Central memory CD8-positive, alpha-beta T cell (primary cell): ENCODE data around the gene STX2.

Experiments used
- ATAC-seq: fragments of 150-1000 bp; cut with Tn5 transposase; replicated peaks from 2 replicates; pipeline ENCODE4 v1.10.0; 2022; ENCODE audit warnings: mild to moderate bottlenecking, moderate FRiP score, moderate number of reproducible peaks; ENCODE audit not compliant: poor library complexity, severe bottlenecking; ENCODE audit errors: extremely low read depth
- DNase-seq, 2 donors: peaks; one replicate each; pipeline ENCODE4 v3.0.0; 2021; ENCODE audit warnings: low spot score in 2 of 2
- H3K27ac Mint-ChIP-seq: one replicate; pipeline ENCODE4 v1.8.0; 2022; ENCODE audit warnings: low read depth, mild to moderate bottlenecking, moderate library complexity, mixed read lengths
- H3K27me3 Mint-ChIP-seq: one replicate; pipeline ENCODE4 v1.8.0; 2022; ENCODE audit warnings: mixed read lengths
- H3K36me3 Mint-ChIP-seq: one replicate; pipeline ENCODE4 v1.8.0; 2022; ENCODE audit warnings: mild to moderate bottlenecking, moderate library complexity, mixed read lengths; ENCODE audit not compliant: insufficient read depth
- H3K4me1 Mint-ChIP-seq: one replicate; pipeline ENCODE4 v1.8.0; 2022; ENCODE audit warnings: mixed read lengths
- H3K4me3 Mint-ChIP-seq: one replicate; pipeline ENCODE4 v1.8.0; 2022; ENCODE audit warnings: mild to moderate bottlenecking, moderate library complexity, mixed read lengths
- H3K9me3 Mint-ChIP-seq: one replicate; pipeline ENCODE4 v1.8.0; 2022; ENCODE audit warnings: mixed read lengths

The STX2 gene

GRCh38 chr12:130780880-130781575 lies 58.0 kb downstream of the STX2 start:
- no peak overlapping the region for H3K4me3 Mint-ChIP-seq
- H3K4me1 Mint-ChIP-seq: peaks cover 6% of the 10 kb centered on the region
- H3K36me3 Mint-ChIP-seq: peaks cover 3% of the 10 kb centered on the region
- ATAC-seq (no peak), DNase-seq (no peak)
- H3K9me3 Mint-ChIP-seq: no peaks in the 10 kb centered on the region
- H3K27ac Mint-ChIP-seq: no peak overlapping the region
- peaks cover 20% of the 10 kb centered on the region for H3K27me3 Mint-ChIP-seq

- H3K9me3 Mint-ChIP-seq: no peaks in the 10 kb centered on the region
- peaks cover 6% of the 10 kb centered on the region for H3K4me1 Mint-ChIP-seq
- no peak for DNase-seq
Measured at GRCh38 chr12:130780325-130780724, 58.7 kb downstream of the STX2 start.

GRCh38 chr12:130778776-130779175 lies 60.3 kb downstream of the STX2 start:
- H3K27me3 Mint-ChIP-seq: peaks cover 29% of the 10 kb centered on the region

More at GRCh38 chr12:130780325-130780724, 58.7 kb downstream of the STX2 start:
- no peak overlapping the region for H3K27ac Mint-ChIP-seq
- ATAC-seq: no peak
- no peak overlapping the region for H3K4me3 Mint-ChIP-seq
- H3K36me3 Mint-ChIP-seq: peaks cover 3% of the 10 kb centered on the region
- peaks cover 27% of the 10 kb centered on the region for H3K27me3 Mint-ChIP-seq

GRCh38 chr12:130776857-130777339 lies 62.2 kb downstream of the STX2 start:
- peak overlapping the region; percentile 58 for H3K4me3 Mint-ChIP-seq
- H3K27ac Mint-ChIP-seq: peak overlapping the region; percentile 26

More at GRCh38 chr12:130778776-130779175, 60.3 kb downstream of the STX2 start:
- Mint-ChIP-seq H3K9me3 (no peaks in the 10 kb centered on the region), H3K36me3 (no peaks in the 10 kb centered on the region), H3K27ac (no peak overlapping the region), H3K4me3 (no peak overlapping the region), H3K4me1 (peaks cover 6% of the 10 kb centered on the region)
- DNase-seq: no peak
- no peak for ATAC-seq

GRCh38 chr12:130775953-130776856 lies 62.8 kb downstream of the STX2 start:
- DNase-seq (no peak), ATAC-seq (peak; percentile 60)
- Mint-ChIP-seq H3K4me1 (peaks cover 6% of the 10 kb centered on the region), H3K27ac (peak overlapping the region; percentile 26), H3K36me3 (no peaks in the 10 kb centered on the region), H3K9me3 (no peaks in the 10 kb centered on the region), H3K27me3 (peaks cover 41% of the 10 kb centered on the region), H3K4me3 (peak overlapping the region; percentile 58)

More at GRCh38 chr12:130776857-130777339, 62.2 kb downstream of the STX2 start:
- Mint-ChIP-seq H3K27me3 (peaks cover 36% of the 10 kb centered on the region), H3K9me3 (no peaks in the 10 kb centered on the region), H3K36me3 (no peaks in the 10 kb centered on the region), H3K4me1 (peaks cover 6% of the 10 kb centered on the region)
- ATAC-seq (no peak), DNase-seq (no peak)

- DNase-seq (no peak), ATAC-seq (no peak)
- Mint-ChIP-seq H3K36me3 (no peaks in the 10 kb centered on the region), H3K27me3 (peaks cover 15% of the 10 kb centered on the region), H3K27ac (no peak overlapping the region), H3K9me3 (no peaks in the 10 kb centered on the region), H3K4me3 (no peak overlapping the region), H3K4me1 (no peaks in the 10 kb centered on the region)
Measured at GRCh38 chr12:130770413-130771028, 68.5 kb downstream of the STX2 start.

GRCh38 chr12:130768120-130768519 lies 70.9 kb downstream of the STX2 start:
- Mint-ChIP-seq H3K27ac (no peak overlapping the region), H3K9me3 (no peaks in the 10 kb centered on the region), H3K36me3 (no peaks in the 10 kb centered on the region), H3K4me3 (no peak overlapping the region), H3K27me3 (peaks cover 12% of the 10 kb centered on the region), H3K4me1 (no peaks in the 10 kb centered on the region)
- ATAC-seq (no peak), DNase-seq (no peak)

GRCh38 chr12:130766470-130766869 lies 72.6 kb downstream of the STX2 start:
- Mint-ChIP-seq H3K27ac (no peak overlapping the region), H3K4me3 (no peak overlapping the region), H3K36me3 (peaks cover 1% of the 10 kb centered on the region), H3K9me3 (no peaks in the 10 kb centered on the region), H3K4me1 (no peaks in the 10 kb centered on the region), H3K27me3 (peaks cover under 1% of the 10 kb centered on the region)
- DNase-seq: no peak
- no peak for ATAC-seq

GRCh38 chr12:130765186-130765659 lies 73.8 kb downstream of the STX2 start:
- Mint-ChIP-seq H3K36me3 (peaks cover 1% of the 10 kb centered on the region), H3K27me3 (no peaks in the 10 kb centered on the region), H3K4me3 (no peak overlapping the region), H3K9me3 (no peaks in the 10 kb centered on the region), H3K27ac (no peak overlapping the region), H3K4me1 (no peaks in the 10 kb centered on the region)
- ATAC-seq: no peak
- no peak for DNase-seq

- Mint-ChIP-seq H3K27ac (no peak overlapping the region), H3K4me3 (no peak overlapping the region), H3K9me3 (no peaks in the 10 kb centered on the region), H3K4me1 (no peaks in the 10 kb centered on the region), H3K27me3 (no peaks in the 10 kb centered on the region), H3K36me3 (peaks cover 1% of the 10 kb centered on the region)
- ATAC-seq: no peak
- no peak for DNase-seq
Measured at GRCh38 chr12:130764475-130765185, 74.4 kb downstream of the STX2 start.

- Mint-ChIP-seq H3K4me1 (no peaks in the 10 kb centered on the region), H3K36me3 (peaks cover 1% of the 10 kb centered on the region), H3K4me3 (no peak overlapping the region), H3K9me3 (no peaks in the 10 kb centered on the region), H3K27me3 (no peaks in the 10 kb centered on the region), H3K27ac (no peak overlapping the region)
- no peak for DNase-seq
- no peak for ATAC-seq
Measured at GRCh38 chr12:130764073-130764472, 75.0 kb downstream of the STX2 start.

- Mint-ChIP-seq H3K36me3 (peaks cover 1% of the 10 kb centered on the region), H3K27me3 (no peaks in the 10 kb centered on the region), H3K9me3 (no peaks in the 10 kb centered on the region), H3K4me1 (no peaks in the 10 kb centered on the region), H3K4me3 (peak overlapping the region; percentile 7), H3K27ac (no peak overlapping the region)
- DNase-seq (no peak), ATAC-seq (no peak)
Measured at GRCh38 chr12:130762319-130762675, 76.8 kb downstream of the STX2 start.
